ENCODE results near the gene GPR146. TPM values are rescaled to one million over a fixed set of nuclear protein-coding genes. Genes with fewer than 3 reads are reported as not detected.

GPR146 gene
- total RNA-seq, 1 experiment from 2014 or later: 0.92 TPM

DNA sequence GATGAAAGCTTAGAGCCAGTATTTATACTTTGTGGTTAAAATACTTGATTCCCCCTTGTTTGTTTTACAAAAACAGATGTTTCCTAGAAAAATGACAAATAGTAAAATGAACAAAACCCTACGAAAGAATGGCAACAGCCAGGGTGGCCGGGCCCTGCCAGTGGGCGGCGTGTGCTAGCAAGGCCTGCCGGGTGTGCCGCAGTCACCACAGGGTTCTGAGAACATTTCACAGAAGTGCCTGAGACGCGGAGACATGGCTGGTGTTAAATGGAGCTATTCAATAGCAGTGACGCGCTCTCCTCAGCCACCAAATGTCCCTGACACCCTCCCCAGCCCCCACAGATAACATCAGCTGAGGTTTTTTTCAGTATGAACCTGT, 14.5 kb downstream of the GPR146 start (continued):
- no peak for TF ChIP-seq ATF1 (CRISPR knock-in tag; IDR thresholded peaks at IDR 0.05)
- TF ChIP-seq, protein P1, sequence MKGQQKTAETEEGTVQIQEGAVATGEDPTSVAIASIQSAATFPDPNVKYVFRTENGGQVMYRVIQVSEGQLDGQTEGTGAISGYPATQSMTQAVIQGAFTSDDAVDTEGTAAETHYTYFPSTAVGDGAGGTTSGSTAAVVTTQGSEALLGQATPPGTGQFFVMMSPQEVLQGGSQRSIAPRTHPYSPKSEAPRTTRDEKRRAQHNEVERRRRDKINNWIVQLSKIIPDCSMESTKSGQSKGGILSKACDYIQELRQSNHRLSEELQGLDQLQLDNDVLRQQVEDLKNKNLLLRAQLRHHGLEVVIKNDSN (CRISPR knock-in tag; IDR thresholded peaks at IDR 0.05): no peak
- TF ChIP-seq, protein P2, sequence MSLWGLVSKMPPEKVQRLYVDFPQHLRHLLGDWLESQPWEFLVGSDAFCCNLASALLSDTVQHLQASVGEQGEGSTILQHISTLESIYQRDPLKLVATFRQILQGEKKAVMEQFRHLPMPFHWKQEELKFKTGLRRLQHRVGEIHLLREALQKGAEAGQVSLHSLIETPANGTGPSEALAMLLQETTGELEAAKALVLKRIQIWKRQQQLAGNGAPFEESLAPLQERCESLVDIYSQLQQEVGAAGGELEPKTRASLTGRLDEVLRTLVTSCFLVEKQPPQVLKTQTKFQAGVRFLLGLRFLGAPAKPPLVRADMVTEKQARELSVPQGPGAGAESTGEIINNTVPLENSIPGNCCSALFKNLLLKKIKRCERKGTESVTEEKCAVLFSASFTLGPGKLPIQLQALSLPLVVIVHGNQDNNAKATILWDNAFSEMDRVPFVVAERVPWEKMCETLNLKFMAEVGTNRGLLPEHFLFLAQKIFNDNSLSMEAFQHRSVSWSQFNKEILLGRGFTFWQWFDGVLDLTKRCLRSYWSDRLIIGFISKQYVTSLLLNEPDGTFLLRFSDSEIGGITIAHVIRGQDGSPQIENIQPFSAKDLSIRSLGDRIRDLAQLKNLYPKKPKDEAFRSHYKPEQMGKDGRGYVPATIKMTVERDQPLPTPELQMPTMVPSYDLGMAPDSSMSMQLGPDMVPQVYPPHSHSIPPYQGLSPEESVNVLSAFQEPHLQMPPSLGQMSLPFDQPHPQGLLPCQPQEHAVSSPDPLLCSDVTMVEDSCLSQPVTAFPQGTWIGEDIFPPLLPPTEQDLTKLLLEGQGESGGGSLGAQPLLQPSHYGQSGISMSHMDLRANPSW (CRISPR knock-in tag; conservative IDR thresholded peaks at IDR 0.05; ENCODE audit: low read depth): no peak
- TF ChIP-seq RORB (CRISPR knock-in tag; IDR thresholded peaks at IDR 0.05): no peak
- no peak for TF ChIP-seq IRF2 (CRISPR knock-in tag; IDR thresholded peaks at IDR 0.05; ENCODE audit: borderline replicate concordance, low read depth)
- TF ChIP-seq, protein P3, sequence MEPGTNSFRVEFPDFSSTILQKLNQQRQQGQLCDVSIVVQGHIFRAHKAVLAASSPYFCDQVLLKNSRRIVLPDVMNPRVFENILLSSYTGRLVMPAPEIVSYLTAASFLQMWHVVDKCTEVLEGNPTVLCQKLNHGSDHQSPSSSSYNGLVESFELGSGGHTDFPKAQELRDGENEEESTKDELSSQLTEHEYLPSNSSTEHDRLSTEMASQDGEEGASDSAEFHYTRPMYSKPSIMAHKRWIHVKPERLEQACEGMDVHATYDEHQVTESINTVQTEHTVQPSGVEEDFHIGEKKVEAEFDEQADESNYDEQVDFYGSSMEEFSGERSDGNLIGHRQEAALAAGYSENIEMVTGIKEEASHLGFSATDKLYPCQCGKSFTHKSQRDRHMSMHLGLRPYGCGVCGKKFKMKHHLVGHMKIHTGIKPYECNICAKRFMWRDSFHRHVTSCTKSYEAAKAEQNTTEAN (CRISPR knock-in tag; IDR thresholded peaks at IDR 0.05): no peak

DNA sequence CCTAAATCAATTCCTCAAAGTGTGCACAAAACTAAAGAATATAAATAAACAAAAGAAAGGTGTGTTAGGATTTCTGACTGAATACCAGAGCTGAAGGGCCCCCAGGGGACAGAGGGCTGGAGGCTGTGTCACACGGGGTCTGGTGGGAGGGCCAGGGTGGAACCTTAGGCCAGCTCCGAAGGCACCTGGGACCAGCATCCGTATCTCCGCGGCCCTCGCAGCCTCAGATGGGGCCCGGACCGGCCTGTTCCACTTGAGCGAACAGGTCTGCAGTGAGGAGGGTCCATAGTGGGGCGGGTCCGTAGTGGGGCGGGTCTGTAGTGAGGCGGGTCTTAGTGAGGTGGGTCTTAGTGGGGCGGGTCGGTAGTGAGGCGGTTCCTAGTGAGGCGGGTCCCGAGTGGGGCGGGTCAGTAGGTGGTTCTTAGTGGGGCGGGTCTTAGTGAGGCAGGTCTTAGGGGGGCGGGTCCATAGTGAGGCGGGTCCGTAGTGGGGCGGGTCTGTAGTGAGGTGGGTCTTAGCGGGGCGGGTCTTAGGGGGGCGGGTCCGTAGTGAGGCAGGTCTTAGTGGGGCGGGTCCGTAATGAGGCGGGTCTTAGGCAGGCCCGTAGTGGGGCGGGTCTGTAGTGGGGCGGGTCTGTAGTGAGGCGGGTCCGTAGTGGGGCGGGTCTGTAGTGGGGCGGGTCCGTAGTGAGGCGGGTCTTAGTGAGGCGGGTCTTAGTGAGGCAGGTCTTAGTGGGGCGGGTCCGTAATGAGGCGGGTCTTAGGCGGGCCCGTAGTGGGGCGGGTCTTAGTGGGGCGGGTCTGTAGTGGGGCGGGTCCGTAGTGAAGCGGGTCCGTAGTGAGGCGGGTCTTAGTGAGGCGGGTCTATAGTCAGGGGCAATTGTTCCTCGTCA, 15.1 kb downstream of the GPR146 start:
- TF ChIP-seq SP1 (CRISPR knock-in tag; conservative IDR thresholded peaks at IDR 0.05) (0 out of 2 replicates have a peak, but pooled peaks have one; percentile 23), NR2C2 (CRISPR knock-in tag; IDR thresholded peaks at IDR 0.05) (no peak)
- peak overlapping the region; percentile 64 for H3K4me3 Mint-ChIP-seq
- H3K4me1 Mint-ChIP-seq: peaks cover 10% of the 10 kb centered on the region
- no peaks in the 10 kb centered on the region for H3K9me3 Mint-ChIP-seq
- H3K27me3 Mint-ChIP-seq (ENCODE audit: low read depth): no peaks in the 10 kb centered on the region
- ChIA-PET CTCF (interaction anchor here (0.5 to 4.3 kb wide), 5 partner anchors 13 to 116 kb away, joined by 3 to 53 read pairs (median 3); partner anchors contain the start of gene GPR146), POLR2A (interaction anchor here (1.0 kb wide), 1 partner anchor 15 kb away, joined by 3 read pairs; the partner anchor contains the start of gene GPR146)
- peak; percentile 95 for DNase-seq (ENCODE audit: low spot score)
- no peaks in the 10 kb centered on the region for H3K36me3 Mint-ChIP-seq
- H3K27ac Mint-ChIP-seq: peak overlapping the region; percentile 80
- peak; percentile 94 for ATAC-seq

DNA sequence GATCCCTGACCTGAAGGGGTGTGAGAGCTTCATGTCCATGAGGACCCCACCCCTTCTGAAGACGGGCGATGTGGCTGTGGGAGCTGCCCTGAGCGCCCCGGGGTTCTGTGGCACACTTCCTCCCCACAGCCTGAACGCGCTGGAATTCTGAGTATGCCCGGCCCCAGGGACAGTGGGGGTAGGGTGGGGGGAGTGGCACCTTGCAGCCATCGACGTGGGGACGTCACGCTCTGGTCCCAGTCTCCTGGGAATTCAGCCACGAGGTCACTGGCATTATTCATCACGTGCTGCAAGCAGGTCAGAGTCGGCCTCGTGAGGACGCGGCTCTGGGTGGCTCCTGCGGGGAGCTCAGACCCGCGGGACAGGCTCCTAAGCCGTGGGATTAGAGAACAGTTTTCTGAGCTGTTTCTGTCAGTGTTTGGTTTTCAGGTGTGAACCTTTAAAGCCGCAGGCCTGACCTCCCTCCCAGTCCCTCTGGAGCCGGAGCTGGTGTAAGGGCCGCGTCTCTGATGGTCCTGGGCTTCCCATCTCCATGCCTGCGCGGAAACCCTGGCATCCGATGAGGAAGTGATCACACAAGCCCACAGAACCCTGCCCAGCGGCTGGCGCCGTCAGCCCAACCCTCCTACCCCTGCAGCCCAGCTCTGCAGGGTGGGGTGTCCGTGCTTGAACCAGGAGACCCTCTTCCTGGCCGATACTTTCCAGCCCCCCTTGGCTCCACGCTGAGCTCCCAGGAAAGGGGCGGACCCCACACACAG, 16.1 kb downstream of the GPR146 start:
- TF ChIP-seq, protein P4, sequence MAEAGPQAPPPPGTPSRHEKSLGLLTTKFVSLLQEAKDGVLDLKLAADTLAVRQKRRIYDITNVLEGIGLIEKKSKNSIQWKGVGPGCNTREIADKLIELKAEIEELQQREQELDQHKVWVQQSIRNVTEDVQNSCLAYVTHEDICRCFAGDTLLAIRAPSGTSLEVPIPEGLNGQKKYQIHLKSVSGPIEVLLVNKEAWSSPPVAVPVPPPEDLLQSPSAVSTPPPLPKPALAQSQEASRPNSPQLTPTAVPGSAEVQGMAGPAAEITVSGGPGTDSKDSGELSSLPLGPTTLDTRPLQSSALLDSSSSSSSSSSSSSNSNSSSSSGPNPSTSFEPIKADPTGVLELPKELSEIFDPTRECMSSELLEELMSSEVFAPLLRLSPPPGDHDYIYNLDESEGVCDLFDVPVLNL (CRISPR knock-in tag; IDR thresholded peaks at IDR 0.05; ENCODE audit: borderline replicate concordance, low read depth): no peak
- 0 out of 2 replicates have a peak, but pooled peaks have one; percentile 21 for TF ChIP-seq TEAD4 (CRISPR knock-in tag; IDR thresholded peaks at IDR 0.05)
- TF ChIP-seq, protein P5, sequence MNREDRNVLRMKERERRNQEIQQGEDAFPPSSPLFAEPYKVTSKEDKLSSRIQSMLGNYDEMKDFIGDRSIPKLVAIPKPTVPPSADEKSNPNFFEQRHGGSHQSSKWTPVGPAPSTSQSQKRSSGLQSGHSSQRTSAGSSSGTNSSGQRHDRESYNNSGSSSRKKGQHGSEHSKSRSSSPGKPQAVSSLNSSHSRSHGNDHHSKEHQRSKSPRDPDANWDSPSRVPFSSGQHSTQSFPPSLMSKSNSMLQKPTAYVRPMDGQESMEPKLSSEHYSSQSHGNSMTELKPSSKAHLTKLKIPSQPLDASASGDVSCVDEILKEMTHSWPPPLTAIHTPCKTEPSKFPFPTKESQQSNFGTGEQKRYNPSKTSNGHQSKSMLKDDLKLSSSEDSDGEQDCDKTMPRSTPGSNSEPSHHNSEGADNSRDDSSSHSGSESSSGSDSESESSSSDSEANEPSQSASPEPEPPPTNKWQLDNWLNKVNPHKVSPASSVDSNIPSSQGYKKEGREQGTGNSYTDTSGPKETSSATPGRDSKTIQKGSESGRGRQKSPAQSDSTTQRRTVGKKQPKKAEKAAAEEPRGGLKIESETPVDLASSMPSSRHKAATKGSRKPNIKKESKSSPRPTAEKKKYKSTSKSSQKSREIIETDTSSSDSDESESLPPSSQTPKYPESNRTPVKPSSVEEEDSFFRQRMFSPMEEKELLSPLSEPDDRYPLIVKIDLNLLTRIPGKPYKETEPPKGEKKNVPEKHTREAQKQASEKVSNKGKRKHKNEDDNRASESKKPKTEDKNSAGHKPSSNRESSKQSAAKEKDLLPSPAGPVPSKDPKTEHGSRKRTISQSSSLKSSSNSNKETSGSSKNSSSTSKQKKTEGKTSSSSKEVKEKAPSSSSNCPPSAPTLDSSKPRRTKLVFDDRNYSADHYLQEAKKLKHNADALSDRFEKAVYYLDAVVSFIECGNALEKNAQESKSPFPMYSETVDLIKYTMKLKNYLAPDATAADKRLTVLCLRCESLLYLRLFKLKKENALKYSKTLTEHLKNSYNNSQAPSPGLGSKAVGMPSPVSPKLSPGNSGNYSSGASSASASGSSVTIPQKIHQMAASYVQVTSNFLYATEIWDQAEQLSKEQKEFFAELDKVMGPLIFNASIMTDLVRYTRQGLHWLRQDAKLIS (CRISPR knock-in tag; IDR thresholded peaks at IDR 0.05; ENCODE audit: borderline replicate concordance): no peak
- H3K36me3 Mint-ChIP-seq: no peaks in the 10 kb centered on the region
- H3K4me3 Mint-ChIP-seq: peak overlapping the region; percentile 64
- peak overlapping the region; percentile 80 for H3K27ac Mint-ChIP-seq
- ATAC-seq (no peak), DNase-seq (ENCODE audit: low spot score) (peak; percentile 57)
- no peaks in the 10 kb centered on the region for H3K9me3 Mint-ChIP-seq
- ChIA-PET POLR2A (interaction anchor here (0.9 kb wide), 1 partner anchor 16 kb away, joined by 3 read pairs; the partner anchor contains the start of gene GPR146), CTCF (interaction anchor here (0.7 to 4.3 kb wide), 8 partner anchors 14 to 372 kb away, joined by 3 to 53 read pairs (median 4); partner anchors contain the start of genes COX19 and GPR146)
- peaks cover 8% of the 10 kb centered on the region for H3K4me1 Mint-ChIP-seq
- H3K27me3 Mint-ChIP-seq (ENCODE audit: low read depth): no peaks in the 10 kb centered on the region
